Prostate gland (tissue), 2 donors: ENCODE results near the gene RAX2. TPM values are rescaled to one million over a fixed set of nuclear protein-coding genes. Genes with fewer than 3 reads are reported as not detected.
A peak's percentile ranks its signal among the peaks of the same experiment; 100 is the strongest.

ENCODE experiments used
- DNase-seq: peaks from one replicate; pipeline ENCODE4 v3.0.0-alpha.2; 2019; ENCODE audit warnings: low spot score
- H3K27ac ChIP-seq, 2 donors: fragments of 200-600 bp; sonication (generic); 2 replicates each; pipeline ENCODE4 v1.5.1; 2017 to 2019
- H3K27me3 ChIP-seq: fragments of 200-600 bp; sonication (generic); replicated peaks from 2 replicates; pipeline ENCODE4 v1.5.1; 2019; ENCODE audit not compliant: insufficient read depth
- H3K36me3 ChIP-seq, 2 donors: fragments of 200-600 bp; sonication (generic); 1 replicate in 1 of 2; 2 replicates in 1 of 2; pipeline versions ENCODE4 v1.5.1 to v1.8.1; 2017 to 2019
- H3K4me1 ChIP-seq: fragments of 200-600 bp; sonication (generic); replicated peaks from 2 replicates; pipeline ENCODE4 v1.5.1; 2019
- H3K4me3 ChIP-seq, 2 donors: fragments of 200-600 bp; sonication (generic); 2 replicates each; pipeline ENCODE4 v1.5.1; 2017 to 2019
- H3K9me3 ChIP-seq: fragments of 200-600 bp; sonication (generic); 2 replicates; pipeline ENCODE4 v1.5.1; 2017
- POLR2A ChIP-seq: fragments of 450-650 bp; IDR thresholded peaks from one replicate; pipeline ENCODE4 v1.6.1; 2016; ENCODE audit warnings: antibody characterized with exemption, mild to moderate bottlenecking
- POLR2AphosphoS5 ChIP-seq: sonication (generic); formaldehyde crosslinking; IDR thresholded peaks from one replicate; pipeline ENCODE4 v1.6.1; 2017; ENCODE audit warnings: antibody characterized with exemption
- WGBS: methylation state at CpG from one replicate; pipeline ENCODE4 v1.1.5; 2018; 5-methylcytosine and 5-hydroxymethylcytosine counted together
- intact Hi-C: fragments of 100-400 bp; cut with DNase I; formaldehyde crosslinking; loops from one replicate; pipeline ENCODE4 v1.14.2; 2022
- total RNA-seq, 2 donors: library from RNA; depleted of rRNA; stranded (reverse); fragments of >200 nt; gene quantifications; one replicate each; pipeline ENCODE4 v1.1.0, GENCODE V29; 2016
- TF ChIP-seq, protein P1 (sequence below), 4 experiments: fragments of 200-600 bp in 2 of 4; fragments of 450-650 bp in 2 of 4; sonication (generic) in 2 of 4; IDR thresholded peaks; 1 replicate in 3 of 4; 2 replicates in 1 of 4; pipeline ENCODE4 v1.5.1; 2016 to 2019; ENCODE audit warnings: antibody characterized with exemption in 4 of 4, mild to moderate bottlenecking in 2 of 4, moderate library complexity in 2 of 4

Gene RAX2
- total RNA-seq, 2 donors from 2014 or later, result not detected

DNA sequence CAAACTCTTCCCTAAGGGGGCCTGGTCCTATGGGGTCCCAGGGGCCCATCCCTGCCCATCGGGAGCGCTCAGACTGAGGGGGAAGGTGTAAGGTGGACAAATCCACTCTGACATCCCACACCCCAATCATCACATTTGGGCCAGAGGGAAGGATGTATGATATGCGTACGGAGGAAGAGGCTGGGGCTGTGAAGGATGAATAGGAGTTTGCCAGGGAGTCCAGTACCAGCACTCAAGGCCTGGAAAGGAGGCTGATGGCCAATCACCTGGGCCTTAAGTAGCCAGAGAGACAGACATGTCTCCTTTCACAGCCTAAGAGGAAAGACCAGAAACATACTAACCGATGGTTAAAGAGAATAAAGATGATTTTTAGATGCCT is 48.9 kb downstream of the RAX2 start:
- TF ChIP-seq POLR2A (no peak), POLR2AphosphoS5 (no peak)
- TF ChIP-seq, protein P1, sequence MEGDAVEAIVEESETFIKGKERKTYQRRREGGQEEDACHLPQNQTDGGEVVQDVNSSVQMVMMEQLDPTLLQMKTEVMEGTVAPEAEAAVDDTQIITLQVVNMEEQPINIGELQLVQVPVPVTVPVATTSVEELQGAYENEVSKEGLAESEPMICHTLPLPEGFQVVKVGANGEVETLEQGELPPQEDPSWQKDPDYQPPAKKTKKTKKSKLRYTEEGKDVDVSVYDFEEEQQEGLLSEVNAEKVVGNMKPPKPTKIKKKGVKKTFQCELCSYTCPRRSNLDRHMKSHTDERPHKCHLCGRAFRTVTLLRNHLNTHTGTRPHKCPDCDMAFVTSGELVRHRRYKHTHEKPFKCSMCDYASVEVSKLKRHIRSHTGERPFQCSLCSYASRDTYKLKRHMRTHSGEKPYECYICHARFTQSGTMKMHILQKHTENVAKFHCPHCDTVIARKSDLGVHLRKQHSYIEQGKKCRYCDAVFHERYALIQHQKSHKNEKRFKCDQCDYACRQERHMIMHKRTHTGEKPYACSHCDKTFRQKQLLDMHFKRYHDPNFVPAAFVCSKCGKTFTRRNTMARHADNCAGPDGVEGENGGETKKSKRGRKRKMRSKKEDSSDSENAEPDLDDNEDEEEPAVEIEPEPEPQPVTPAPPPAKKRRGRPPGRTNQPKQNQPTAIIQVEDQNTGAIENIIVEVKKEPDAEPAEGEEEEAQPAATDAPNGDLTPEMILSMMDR (IDR thresholded peaks at IDR 0.05), result no peak
- Histone ChIP-seq H3K4me1 (peaks cover 8% of the 10 kb centered on the region), H3K27ac (no peak overlapping the region), H3K27me3 (no peaks in the 10 kb centered on the region), H3K36me3 (no peaks in the 10 kb centered on the region), H3K9me3 (no peaks in the 10 kb centered on the region), H3K4me3 (no peak overlapping the region)
- 81% methylated on average over 5 of the region's 5 CpGs for WGBS
- intact Hi-C loops, result no loop called here
- no peak for DNase-seq

- WGBS, result 1% methylated on average over 21 of the region's 30 CpGs
- no peaks in the 10 kb centered on the region for H3K27me3 ChIP-seq
- H3K9me3 ChIP-seq, result no peaks in the 10 kb centered on the region
- H3K4me1 ChIP-seq, result peaks cover 8% of the 10 kb centered on the region
- TF ChIP-seq POLR2AphosphoS5 (no peak), POLR2A (no peak)
- TF ChIP-seq, protein P1 (IDR thresholded peaks at IDR 0.05), result no peak
- no peaks in the 10 kb centered on the region for H3K36me3 ChIP-seq
- peak; percentile 31 for DNase-seq
- peak overlapping the region in 1 of 2 donors; percentile 27 for H3K27ac ChIP-seq
- H3K4me3 ChIP-seq, result peak overlapping the region; percentile 19 to 27
- intact Hi-C loops, result no loop called here
Observed at GRCh38 chr19:3722443-3723109, 49.5 kb downstream of the RAX2 start.

- 2% methylated on average over 24 of the region's 26 CpGs for WGBS
- no peaks in the 10 kb centered on the region for H3K27me3 ChIP-seq
- H3K27ac ChIP-seq, result peak overlapping the region in 1 of 2 donors; percentile 27
Observed at GRCh38 chr19:3721887-3722442, 50.1 kb downstream of the RAX2 start.

DNA sequence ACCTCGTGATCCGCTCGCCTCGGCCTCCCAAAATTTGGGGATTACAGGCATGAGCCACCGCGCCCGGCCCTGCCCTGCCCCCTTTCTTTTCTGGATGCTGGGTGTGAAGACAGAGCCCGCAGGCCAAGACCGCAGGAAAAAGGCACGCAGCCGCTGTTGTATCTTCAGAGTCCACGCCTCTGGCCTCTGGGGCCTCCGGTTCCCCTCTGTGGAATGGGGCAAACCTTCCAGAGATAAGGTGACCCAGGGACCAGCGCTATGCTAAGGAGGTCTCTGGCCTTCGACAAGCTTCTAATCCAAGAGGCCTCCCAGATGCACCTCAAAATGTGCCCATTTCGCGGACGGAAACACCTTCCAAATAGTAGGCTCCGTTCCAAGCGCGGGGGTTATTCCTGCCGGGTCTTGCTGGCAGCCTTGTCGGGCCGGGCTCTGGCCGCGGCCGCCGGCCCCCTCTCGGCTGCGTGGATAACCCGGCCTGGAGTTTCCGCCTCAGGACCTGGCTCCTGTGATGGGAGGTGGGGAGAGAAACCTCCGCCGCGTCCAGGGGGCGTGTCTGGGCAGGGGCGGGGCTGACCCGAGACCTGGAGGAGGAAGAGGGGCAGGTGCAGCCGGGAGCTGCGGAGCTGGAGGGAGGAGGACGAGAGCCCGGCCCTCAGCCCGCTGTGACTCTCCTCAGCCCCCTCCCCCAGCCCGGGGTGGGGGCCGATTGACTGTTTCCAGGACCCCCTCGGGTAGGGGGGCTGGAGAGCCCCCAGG is 50.7 kb downstream of the RAX2 start:
- no peak overlapping the region for H3K27ac ChIP-seq
- H3K27me3 ChIP-seq, result no peaks in the 10 kb centered on the region
- TF ChIP-seq, protein P1 (IDR thresholded peaks at IDR 0.05), result peak in 2 of 4 experiments; percentile 37 to 39
- TF ChIP-seq POLR2A, result peak; percentile 74
- peak; percentile 94 for TF ChIP-seq POLR2AphosphoS5
- peaks cover 8% of the 10 kb centered on the region for H3K4me1 ChIP-seq
- intact Hi-C loops, result no loop called here
- DNase-seq, result peak; percentile 81
- no peaks in the 10 kb centered on the region for H3K36me3 ChIP-seq
- no peaks in the 10 kb centered on the region for H3K9me3 ChIP-seq
- 18% methylated on average over 43 of the region's 46 CpGs for WGBS
- H3K4me3 ChIP-seq, result peak overlapping the region; percentile 14 to 27

More at GRCh38 chr19:3721887-3722442, 50.1 kb downstream of the RAX2 start:
- peak overlapping the region; percentile 19 to 27 for H3K4me3 ChIP-seq
- no peaks in the 10 kb centered on the region for H3K36me3 ChIP-seq
- intact Hi-C loops, result no loop called here
- H3K9me3 ChIP-seq, result no peaks in the 10 kb centered on the region
- peaks cover 8% of the 10 kb centered on the region for H3K4me1 ChIP-seq
- no peak for DNase-seq
- TF ChIP-seq, protein P1 (IDR thresholded peaks at IDR 0.05), result no peak
- TF ChIP-seq POLR2A (no peak), POLR2AphosphoS5 (no peak)
